ENCODE results near the gene PRPF8.

- no peak for TF ChIP-seq CTCF (conservative IDR thresholded peaks at IDR 0.05; ENCODE audit: low read depth, low read length)
- no peak for TF ChIP-seq EZH2 (IDR thresholded peaks at IDR 0.05; ENCODE audit: low read length, unreplicated experiment)
Observed at GRCh38 chr17:1716076-1716911, 31.6 kb upstream of the PRPF8 start.

Data from PC-3 (cell line).